K562 (cell line): Measurements from ENCODE around the gene NUCKS1. TPM values are rescaled to one million over a fixed set of nuclear protein-coding genes. Genes with fewer than 3 reads are reported as not detected.
A peak's percentile ranks its signal among the peaks of the same experiment; 100 is the strongest.

ENCODE experiments used
- ATAC-seq: fragments of 200-7000 bp; cut with Tn5 transposase; 3 replicates; pipeline ENCODE4 v1.9.1; 2020; ENCODE audit warnings: moderate library complexity
- BruUV-seq: library from RNA; stranded (reverse); fragments of 400-500 nt; replicated peaks from 2 replicates; lab custom pipeline; 2021; lab: Mats Ljungman, UMichigan
- CTCF ChIA-PET: fragments of 300-600 bp; formaldehyde crosslinking; extraction: SDS; loops from one replicate; lab custom pipeline; 2021; ENCODE audit warnings: low intra/inter-chr PET ratio; lab: Yijun Ruan, JAX
- POLR2A ChIA-PET: fragments of 300-600, 350-650 bp; sonication (Branson Sonifier 250); formaldehyde crosslinking; extraction: SDS; loops from one replicate; lab custom pipeline; 2021; ENCODE audit warnings: antibody characterized with exemption, inconsistent platforms; lab: Yijun Ruan, JAX
- DNase-seq, 4 experiments: peaks; one replicate each; pipeline versions ENCODE4 v3.0.0 to v3.0.0-alpha.2; 2011 to 2018; ENCODE audit warnings: low spot score in 3 of 4, mixed read lengths in 3 of 4; ENCODE audit errors: extremely low read depth in 1 of 4
- FAIRE-seq: peaks from 2 replicates; lab custom pipeline; 2011; peaks lifted over from hg19 to GRCh38; lab: Jason Lieb, UNC
- H2AFZ ChIP-seq: 2 replicates; pipeline ENCODE4 v1.6.0; 2011; ENCODE audit warnings: low read depth, low read length, control low read depth, inconsistent platforms
- H3K27ac ChIP-seq: fragments of 200-600 bp; 3 replicates; pipeline ENCODE4 v1.8.0; 2011; ENCODE audit warnings: low read depth, mild to moderate bottlenecking, control low read depth, inconsistent platforms, low read length, moderate library complexity, mixed read lengths; ENCODE audit errors: extremely low read depth
- H3K27me3 ChIP-seq, 2 experiments: fragments of 300-600 bp in 1 of 2; 2 replicates in 1 of 2; 3 replicates in 1 of 2; pipeline versions ENCODE4 v1.6.0 to v1.8.0; 2011; ENCODE audit warnings: inconsistent platforms in 2 of 2, low read length in 2 of 2, mild to moderate bottlenecking in 1 of 2, mixed read lengths in 1 of 2, moderate library complexity in 1 of 2; ENCODE audit not compliant: control insufficient read depth in 2 of 2, insufficient read depth in 2 of 2
- H3K36me3 ChIP-seq: fragments of 300-600 bp; 3 replicates; pipeline ENCODE4 v1.8.0; 2011; ENCODE audit warnings: mild to moderate bottlenecking, low read length, inconsistent platforms; ENCODE audit not compliant: control insufficient read depth, insufficient read depth
- H3K4me1 ChIP-seq, 2 experiments: fragments of 200-600 bp in 1 of 2; replicated peaks in 1 of 2; 2 replicates in 1 of 2; 3 replicates in 1 of 2; pipeline versions ENCODE4 v1.5.1 to v1.8.0; 2011; ENCODE audit warnings: inconsistent platforms in 2 of 2, low read length in 2 of 2, mild to moderate bottlenecking in 1 of 2, mixed read lengths in 1 of 2, moderate library complexity in 1 of 2; ENCODE audit not compliant: control insufficient read depth in 2 of 2, insufficient read depth in 2 of 2
- H3K4me2 ChIP-seq: 2 replicates; pipeline ENCODE4 v1.6.1; 2011; ENCODE audit warnings: low read length, control low read depth, inconsistent platforms, mixed read lengths; ENCODE audit not compliant: insufficient read depth
- H3K4me3 ChIP-seq: fragments of 200-600 bp; sonication (generic), shearing (Covaris generic); 2 replicates; pipeline ENCODE4 v1.5.1; 2016; ENCODE audit warnings: control low read depth, inconsistent platforms
- H3K79me2 ChIP-seq: fragments of 200-600 bp; 3 replicates; pipeline ENCODE4 v1.8.0; 2011; ENCODE audit warnings: low read length, inconsistent platforms; ENCODE audit not compliant: control insufficient read depth, insufficient read depth
- H3K9ac ChIP-seq, 2 experiments: 2 replicates each; pipeline versions ENCODE4 v1.6.0 to v1.6.1; 2011; ENCODE audit warnings: low read depth in 2 of 2, low read length in 2 of 2, control low read depth in 1 of 2, inconsistent platforms in 1 of 2, mild to moderate bottlenecking in 1 of 2, mixed read lengths in 1 of 2; ENCODE audit not compliant: insufficient read depth in 1 of 2
- H3K9me1 ChIP-seq: one replicate; pipeline ENCODE4 v1.6.0; 2011; ENCODE audit warnings: inconsistent platforms, mild to moderate bottlenecking, low read length, moderate library complexity; ENCODE audit not compliant: control insufficient read depth, insufficient read depth
- H3K9me3 ChIP-seq: replicated peaks from 2 replicates; pipeline ENCODE4 v1.5.1; 2011; ENCODE audit warnings: low read depth, low read length, inconsistent platforms; ENCODE audit not compliant: control insufficient read depth, insufficient read depth
- H4K20me1 ChIP-seq: replicated peaks from 2 replicates; pipeline ENCODE4 v1.6.1; 2011; ENCODE audit warnings: low read length, inconsistent platforms, mixed read lengths; ENCODE audit not compliant: control insufficient read depth, insufficient read depth
- ARNT ChIP-seq, 2 experiments: fragments of 450-650 bp; IDR thresholded peaks; 2 replicates each; pipeline ENCODE4 v1.6.1; 2016; ENCODE audit warnings: mild to moderate bottlenecking in 1 of 2
- DNMT1 ChIP-seq: fragments of 450-650 bp; IDR thresholded peaks from 2 replicates; pipeline ENCODE4 v1.6.1; 2016; ENCODE audit warnings: antibody characterized with exemption, mild to moderate bottlenecking
- LARP7 ChIP-seq: fragments of 450-650 bp; IDR thresholded peaks from 2 replicates; pipeline ENCODE4 v1.6.1; 2016
- MTA3 ChIP-seq: fragments of 450-650 bp; formaldehyde crosslinking; IDR thresholded peaks from 2 replicates; pipeline ENCODE4 v1.6.1; 2017; ENCODE audit warnings: mild to moderate bottlenecking, borderline replicate concordance
- NRF1 ChIP-seq, 2 experiments: fragments of 450-650 bp; IDR thresholded peaks in 1 of 2; conservative IDR thresholded peaks in 1 of 2; 2 replicates each; pipeline ENCODE4 v1.6.1; 2014; ENCODE audit warnings: mild to moderate bottlenecking in 2 of 2
- RBM14 ChIP-seq: fragments of 200-400 bp; formaldehyde crosslinking; IDR thresholded peaks from 2 replicates; pipeline ENCODE4 v1.6.1; 2018; ENCODE audit warnings: low read depth, mild to moderate bottlenecking, low read length, moderate library complexity, borderline replicate concordance; ENCODE audit not compliant: insufficient read depth
- SNIP1 ChIP-seq: fragments of 450-650 bp; IDR thresholded peaks from 2 replicates; pipeline ENCODE4 v1.7.1; 2017; ENCODE audit warnings: low read depth, mild to moderate bottlenecking
- SREBF1 ChIP-seq: fragments of 150-350 bp; IDR thresholded peaks from 2 replicates; pipeline ENCODE4 v1.6.1; 2014; ENCODE audit warnings: antibody characterized with exemption, low read depth, low read length, borderline replicate concordance
- TCF3 ChIP-seq: sonication (generic); formaldehyde crosslinking; IDR thresholded peaks from 2 replicates; pipeline ENCODE4 v1.4.0; 2020; ENCODE audit warnings: mild to moderate bottlenecking, missing genetic modification reagents
- ZNF217 ChIP-seq: sonication (generic); formaldehyde crosslinking; IDR thresholded peaks from 2 replicates; pipeline ENCODE4 v1.8.0; 2022; ENCODE audit warnings: mild to moderate bottlenecking, missing genetic modification reagents
- ZNF253 ChIP-seq: fragments of 250-450 bp; sonication (Bioruptor Pico); conservative IDR thresholded peaks from 2 replicates; pipeline ENCODE4 v1.6.1; 2021; ENCODE audit warnings: mild to moderate bottlenecking
- ZNF507 ChIP-seq: conservative IDR thresholded peaks from 2 replicates; pipeline ENCODE4 v1.6.1; 2017; ENCODE audit warnings: missing genetic modification characterization, missing compliant biosample characterization
- ZNF76 ChIP-seq: fragments of 250-450 bp; sonication (Bioruptor Pico); IDR thresholded peaks from 2 replicates; pipeline ENCODE4 v1.4.0; 2020; ENCODE audit warnings: mild to moderate bottlenecking, moderate library complexity, borderline replicate concordance
- WGBS: fragments of 100-300 bp; shearing (Covaris generic); methylation state at CpG from one replicate; pipeline ENCODE4 v1.1.6; 2016; ENCODE audit warnings: low coverage, mixed read lengths; ENCODE audit not compliant: insufficient coverage; ENCODE audit errors: missing lambda C conversion rate; 5-methylcytosine and 5-hydroxymethylcytosine counted together
- in situ Hi-C: fragments of 300-500 bp; cut with MboI; formaldehyde crosslinking; loops from 4 replicates; pipeline ENCODE4 v1.15.0; 2018; ENCODE audit warnings: inconsistent platforms, mixed read lengths
- intact Hi-C: fragments of 100-400 bp; cut with micrococcal nuclease; formaldehyde crosslinking; loops from 2 replicates; pipeline ENCODE4 v1.14.2; 2022
- polyA plus RNA-seq, 8 experiments: library from polyadenylated mRNA; depleted of rRNA in 4 of 8; stranded (reverse) in 5 of 8; unstranded in 3 of 8; fragments of >200 nt; fragmentation: Nextera tagmentation in 2 of 8; fragmentation: Illumina TruSeq in 1 of 8; extraction: Ambion mirVana in 2 of 8; extraction: Trizol in 1 of 8; gene quantifications; 2 replicates each; pipeline versions ENCODE4 v1.2.1 to v1.2.3, GENCODE V29; 2011 to 2014; ENCODE audit warnings: inconsistent platforms in 1 of 8, missing spikeins in 1 of 8
- total RNA-seq, 7 experiments: library from RNA; depleted of rRNA in 6 of 7; stranded (reverse); fragments of >200 nt in 6 of 7; fragmentation: Illumina TruSeq in 2 of 7; extraction: Trizol in 2 of 7; gene quantifications; 2 replicates each; pipeline versions ENCODE4 v1.2.1 to v1.2.3, GENCODE V29; 2011 to 2021; ENCODE audit warnings: low replicate concordance in 1 of 7
- TF ChIP-seq, protein P1 (sequence below): IDR thresholded peaks from 2 replicates; pipeline ENCODE4 v1.6.1; 2012; ENCODE audit warnings: low read depth, low read length, improper control_type of control experiment, borderline replicate concordance
- TF ChIP-seq, protein P2 (sequence below), 3 experiments: fragments of 200-800 bp in 1 of 3; fragments of 250-450 bp in 1 of 3; fragments of 450-650 bp in 1 of 3; sonication (Bioruptor Pico) in 1 of 3; sonication (Bioruptor generic) in 1 of 3; formaldehyde crosslinking in 1 of 3; IDR thresholded peaks; 2 replicates each; pipeline versions ENCODE4 v1.6.1 to v1.8.0; 2016 to 2022; ENCODE audit warnings: mild to moderate bottlenecking in 2 of 3, missing genetic modification characterization in 2 of 3, missing compliant biosample characterization in 1 of 3, moderate library complexity in 1 of 3

Gene NUCKS1
- total and polyA plus RNA-seq, 9 of the 15 experiments (the other 6 are each of a cell fraction or from before 2014, with no cell fraction given), result 66.7 to 244 (median 149) TPM

DNA sequence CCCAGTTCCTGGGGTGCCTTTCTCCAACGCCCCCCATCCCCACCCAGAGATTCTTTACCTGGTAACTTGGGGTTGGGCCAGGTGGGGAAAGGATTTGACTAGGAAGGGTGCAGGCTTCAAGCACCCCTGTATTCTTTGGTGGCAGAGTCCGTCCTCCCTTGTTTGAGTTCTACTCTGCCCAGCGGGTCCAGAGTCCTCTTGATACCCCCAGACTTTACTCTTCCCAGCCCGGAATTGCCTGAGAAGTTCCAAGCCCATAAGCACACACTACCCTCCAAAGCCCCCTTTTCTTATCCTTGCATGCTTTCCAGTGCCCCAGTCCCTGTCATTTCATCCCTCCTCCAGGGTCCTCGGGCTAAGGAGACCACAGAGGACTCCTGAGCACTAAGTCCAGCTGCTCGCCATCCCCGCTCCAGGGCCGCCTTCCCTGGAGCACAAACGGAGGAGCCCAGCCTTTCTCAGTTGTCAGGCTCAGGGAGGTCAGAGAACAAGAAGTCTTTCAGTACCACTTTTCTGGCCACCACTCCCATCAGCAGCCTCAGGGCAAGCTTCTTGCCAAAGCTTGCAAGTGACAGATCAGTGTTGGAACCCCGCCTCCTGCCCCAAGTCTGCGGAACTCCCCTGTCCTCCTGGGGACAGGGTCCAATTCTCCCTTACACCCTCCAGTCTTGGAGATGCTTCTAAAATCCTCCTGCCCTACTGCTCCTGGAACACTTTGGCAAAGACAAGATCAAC is 81.9 kb downstream of the NUCKS1 start (continued):
- TF ChIP-seq, protein P1, sequence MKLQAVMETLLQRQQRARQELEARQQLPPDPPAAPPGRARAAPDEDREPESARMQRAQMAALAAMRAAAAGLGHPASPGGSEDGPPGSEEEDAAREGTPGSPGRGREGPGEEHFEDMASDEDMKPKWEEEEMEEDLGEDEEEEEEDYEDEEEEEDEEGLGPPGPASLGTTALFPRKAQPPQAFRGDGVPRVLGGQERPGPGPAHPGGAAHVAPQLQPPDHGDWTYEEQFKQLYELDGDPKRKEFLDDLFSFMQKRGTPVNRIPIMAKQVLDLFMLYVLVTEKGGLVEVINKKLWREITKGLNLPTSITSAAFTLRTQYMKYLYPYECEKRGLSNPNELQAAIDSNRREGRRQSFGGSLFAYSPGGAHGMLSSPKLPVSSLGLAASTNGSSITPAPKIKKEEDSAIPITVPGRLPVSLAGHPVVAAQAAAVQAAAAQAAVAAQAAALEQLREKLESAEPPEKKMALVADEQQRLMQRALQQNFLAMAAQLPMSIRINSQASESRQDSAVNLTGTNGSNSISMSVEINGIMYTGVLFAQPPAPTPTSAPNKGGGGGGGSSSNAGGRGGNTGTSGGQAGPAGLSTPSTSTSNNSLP, result no peak
- TF ChIP-seq ARNT (IDR thresholded peaks at IDR 0.05), result no peak
- no peak for TF ChIP-seq TCF3
- no peak for TF ChIP-seq MTA3

DNA sequence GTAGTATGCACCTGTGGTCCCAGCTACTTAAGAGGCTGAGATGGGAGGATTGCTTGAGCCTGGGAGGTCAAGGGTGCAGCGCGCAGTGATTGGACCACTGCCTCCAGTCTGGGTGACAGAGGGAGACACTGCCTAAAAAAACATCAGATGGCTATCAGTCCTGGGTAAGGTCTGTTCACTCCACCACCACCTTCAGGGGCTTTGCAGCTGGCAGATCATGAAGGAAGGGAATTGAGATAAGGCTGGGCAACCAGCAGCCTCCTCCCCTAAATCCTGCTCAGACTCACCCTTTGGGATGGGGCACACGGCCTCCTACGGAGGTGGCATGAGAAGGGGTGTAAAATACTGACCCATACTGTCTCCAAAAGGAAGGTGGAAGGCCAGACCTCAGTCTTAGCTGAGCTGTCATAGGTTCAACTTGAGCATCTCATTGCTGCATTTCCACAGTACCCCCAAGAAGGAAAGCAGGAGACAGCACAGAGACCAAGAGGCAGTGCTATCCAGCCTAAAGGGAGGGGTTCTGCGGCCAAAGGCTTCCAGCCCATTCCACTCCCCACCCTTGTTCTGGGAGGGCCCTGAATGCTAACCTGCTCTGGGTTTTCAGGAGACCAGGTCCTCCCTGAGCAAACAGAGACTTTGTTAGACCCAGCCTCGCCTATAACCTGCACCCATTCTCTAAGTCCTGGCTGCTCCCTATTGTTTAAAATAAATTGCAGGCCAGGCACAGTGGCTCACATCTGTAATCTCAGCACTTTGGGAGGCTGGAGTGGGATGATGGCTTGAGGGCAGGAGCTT is 83.4 kb downstream of the NUCKS1 start:
- H3K9me1 ChIP-seq, result no peaks in the 10 kb centered on the region
- DNase-seq (no peak), FAIRE-seq (peak; percentile 61), ATAC-seq (no peak)
- intact Hi-C loops (no loop called here), in situ Hi-C loops (no loop called here)
- WGBS, result 45% methylated on average over 6 of the region's 6 CpGs
- peaks cover 11 to 38% of the 10 kb centered on the region in 2 experiments; a peak in 4 of 5 replicates for H3K4me1 ChIP-seq
- H3K36me3 ChIP-seq, result no peaks in the 10 kb centered on the region
- POLR2A ChIA-PET, result interaction anchor here (0.7 kb wide), 1 partner anchor 12 kb away, joined by 3 read pairs; no protein-coding TSS in a partner anchor
- peaks cover 28% of the 10 kb centered on the region; the same call in 1 of the 2 replicates for H4K20me1 ChIP-seq
- H3K79me2 ChIP-seq, result no peaks in the 10 kb centered on the region
- no peak overlapping the region for H3K27ac ChIP-seq
- BruUV-seq, result no TSS peak
- no peak overlapping the region for H3K4me3 ChIP-seq
- no peak overlapping the region for H2AFZ ChIP-seq
- H3K9me3 ChIP-seq, result no peaks in the 10 kb centered on the region
- CTCF ChIA-PET, result no interaction called here
- H3K4me2 ChIP-seq, result no peak overlapping the region
- H3K9ac ChIP-seq, result no peak overlapping the region
- H3K27me3 ChIP-seq, result peaks cover 0 to 12% of the 10 kb centered on the region in 2 experiments; a peak in 1 of 5 replicates
- no peak for TF ChIP-seq LARP7
- TF ChIP-seq, protein P2, sequence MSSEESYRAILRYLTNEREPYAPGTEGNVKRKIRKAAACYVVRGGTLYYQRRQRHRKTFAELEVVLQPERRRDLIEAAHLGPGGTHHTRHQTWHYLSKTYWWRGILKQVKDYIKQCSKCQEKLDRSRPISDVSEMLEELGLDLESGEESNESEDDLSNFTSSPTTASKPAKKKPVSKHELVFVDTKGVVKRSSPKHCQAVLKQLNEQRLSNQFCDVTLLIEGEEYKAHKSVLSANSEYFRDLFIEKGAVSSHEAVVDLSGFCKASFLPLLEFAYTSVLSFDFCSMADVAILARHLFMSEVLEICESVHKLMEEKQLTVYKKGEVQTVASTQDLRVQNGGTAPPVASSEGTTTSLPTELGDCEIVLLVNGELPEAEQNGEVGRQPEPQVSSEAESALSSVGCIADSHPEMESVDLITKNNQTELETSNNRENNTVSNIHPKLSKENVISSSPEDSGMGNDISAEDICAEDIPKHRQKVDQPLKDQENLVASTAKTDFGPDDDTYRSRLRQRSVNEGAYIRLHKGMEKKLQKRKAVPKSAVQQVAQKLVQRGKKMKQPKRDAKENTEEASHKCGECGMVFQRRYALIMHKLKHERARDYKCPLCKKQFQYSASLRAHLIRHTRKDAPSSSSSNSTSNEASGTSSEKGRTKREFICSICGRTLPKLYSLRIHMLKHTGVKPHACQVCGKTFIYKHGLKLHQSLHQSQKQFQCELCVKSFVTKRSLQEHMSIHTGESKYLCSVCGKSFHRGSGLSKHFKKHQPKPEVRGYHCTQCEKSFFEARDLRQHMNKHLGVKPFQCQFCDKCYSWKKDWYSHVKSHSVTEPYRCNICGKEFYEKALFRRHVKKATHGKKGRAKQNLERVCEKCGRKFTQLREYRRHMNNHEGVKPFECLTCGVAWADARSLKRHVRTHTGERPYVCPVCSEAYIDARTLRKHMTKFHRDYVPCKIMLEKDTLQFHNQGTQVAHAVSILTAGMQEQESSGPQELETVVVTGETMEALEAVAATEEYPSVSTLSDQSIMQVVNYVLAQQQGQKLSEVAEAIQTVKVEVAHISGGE (CRISPR knock-in tag; IDR thresholded peaks at IDR 0.05), result no peak
- no peak for TF ChIP-seq SNIP1
- no peak for TF ChIP-seq RBM14
- no peak for TF ChIP-seq ZNF507 (tag)
- no peak for TF ChIP-seq DNMT1
- no peak for TF ChIP-seq NRF1 (conservative IDR thresholded peaks at IDR 0.05 in 1 of 2, IDR thresholded peaks at IDR 0.05 in 1 of 2)
- no peak for TF ChIP-seq ZNF76
- TF ChIP-seq ZNF253, result no peak
- TF ChIP-seq ZNF217 (CRISPR knock-in tag), result no peak
- TF ChIP-seq SREBF1, result no peak
